Stimulated activated naive CD8-positive, alpha-beta T cell treated with anti-CD3 and anti-CD28 coated beads, Interleukin-15, amount 100 ng/mL, for 72 hours (primary cell): ENCODE measurements around the gene SGIP1.

Source experiments
- ATAC-seq: fragments of 150-1000 bp; cut with Tn5 transposase; 2 replicates; pipeline ENCODE4 v1.10.0; 2021; ENCODE audit warnings: mild to moderate bottlenecking, moderate library complexity
- DNase-seq, 2 donors: peaks; one replicate each; pipeline ENCODE4 v3.0.0; 2021 to 2022
- H3K27ac Mint-ChIP-seq, 2 donors: one replicate each; pipeline ENCODE4 v1.8.0; 2022; ENCODE audit warnings: mild to moderate bottlenecking in 2 of 2, mixed read lengths in 2 of 2, moderate library complexity in 2 of 2
- H3K27me3 Mint-ChIP-seq: one replicate; pipeline ENCODE4 v1.8.0; 2022; ENCODE audit warnings: mixed read lengths
- H3K4me1 Mint-ChIP-seq: one replicate; pipeline ENCODE4 v1.8.0; 2022; ENCODE audit warnings: mild to moderate bottlenecking, mixed read lengths
- H3K4me3 Mint-ChIP-seq, 2 donors: one replicate each; pipeline ENCODE4 v1.8.0; 2022; ENCODE audit warnings: mild to moderate bottlenecking in 2 of 2, mixed read lengths in 2 of 2, moderate library complexity in 1 of 2
- H3K9me3 Mint-ChIP-seq, 2 donors: one replicate each; pipeline ENCODE4 v1.8.0; 2022; ENCODE audit warnings: mixed read lengths in 2 of 2

Gene SGIP1, protein sequence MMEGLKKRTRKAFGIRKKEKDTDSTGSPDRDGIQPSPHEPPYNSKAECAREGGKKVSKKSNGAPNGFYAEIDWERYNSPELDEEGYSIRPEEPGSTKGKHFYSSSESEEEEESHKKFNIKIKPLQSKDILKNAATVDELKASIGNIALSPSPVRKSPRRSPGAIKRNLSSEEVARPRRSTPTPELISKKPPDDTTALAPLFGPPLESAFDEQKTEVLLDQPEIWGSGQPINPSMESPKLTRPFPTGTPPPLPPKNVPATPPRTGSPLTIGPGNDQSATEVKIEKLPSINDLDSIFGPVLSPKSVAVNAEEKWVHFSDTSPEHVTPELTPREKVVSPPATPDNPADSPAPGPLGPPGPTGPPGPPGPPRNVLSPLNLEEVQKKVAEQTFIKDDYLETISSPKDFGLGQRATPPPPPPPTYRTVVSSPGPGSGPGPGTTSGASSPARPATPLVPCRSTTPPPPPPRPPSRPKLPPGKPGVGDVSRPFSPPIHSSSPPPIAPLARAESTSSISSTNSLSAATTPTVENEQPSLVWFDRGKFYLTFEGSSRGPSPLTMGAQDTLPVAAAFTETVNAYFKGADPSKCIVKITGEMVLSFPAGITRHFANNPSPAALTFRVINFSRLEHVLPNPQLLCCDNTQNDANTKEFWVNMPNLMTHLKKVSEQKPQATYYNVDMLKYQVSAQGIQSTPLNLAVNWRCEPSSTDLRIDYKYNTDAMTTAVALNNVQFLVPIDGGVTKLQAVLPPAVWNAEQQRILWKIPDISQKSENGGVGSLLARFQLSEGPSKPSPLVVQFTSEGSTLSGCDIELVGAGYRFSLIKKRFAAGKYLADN

GRCh38 chr1:66533804-66534740 lies at the start of gene SGIP1:
Gene SGIP1 (plus strand): TSS chr1:66534153. CDS start chr1:66534359, 206 bp downstream.
- Mint-ChIP-seq H3K27me3 (peaks cover 49% of the 10 kb centered on the region), H3K9me3 (no peaks in the 10 kb centered on the region), H3K4me3 (peak within 1 kb of the TSS; percentile 79 to 85), H3K27ac (peak within 1 kb of the TSS in 1 of 2 donors; percentile 64), H3K4me1 (peaks cover 19% of the 10 kb centered on the region)
- ATAC-seq (peak; percentile 71), DNase-seq (peak in 1 of 2 donors; percentile 7)

DNA sequence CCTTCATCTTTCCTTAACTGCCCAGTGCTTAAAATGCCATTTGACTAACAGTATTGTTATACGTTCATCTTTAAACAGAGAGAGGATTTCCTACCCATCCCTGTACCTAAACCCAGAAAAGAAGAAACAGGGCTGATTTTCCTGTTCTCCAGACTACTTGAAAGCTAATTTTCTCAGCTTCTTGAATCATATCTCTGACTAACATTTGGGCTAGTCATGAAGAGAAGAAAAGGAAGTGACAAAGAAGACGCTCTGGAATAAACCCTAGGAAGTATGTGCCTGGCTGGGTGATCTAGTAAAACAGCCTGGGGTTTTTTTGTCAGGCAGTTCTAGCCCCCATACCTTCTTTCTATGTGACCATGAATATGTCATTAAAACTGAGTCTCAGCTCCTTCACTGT lies 44.8 kb upstream of the SGIP1 start:
- Mint-ChIP-seq H3K27me3 (no peaks in the 10 kb centered on the region), H3K27ac (no peak overlapping the region), H3K4me3 (no peak overlapping the region), H3K4me1 (no peaks in the 10 kb centered on the region), H3K9me3 (no peaks in the 10 kb centered on the region)
- no peak for ATAC-seq
- no peak for DNase-seq

- ATAC-seq (no peak), DNase-seq (no peak)
- Mint-ChIP-seq H3K4me1 (no peaks in the 10 kb centered on the region), H3K27me3 (no peaks in the 10 kb centered on the region), H3K9me3 (no peaks in the 10 kb centered on the region), H3K27ac (no peak overlapping the region), H3K4me3 (no peak overlapping the region)
These were observed 43.9 kb upstream of the SGIP1 start for GRCh38 chr1:66489972-66490601.

DNA sequence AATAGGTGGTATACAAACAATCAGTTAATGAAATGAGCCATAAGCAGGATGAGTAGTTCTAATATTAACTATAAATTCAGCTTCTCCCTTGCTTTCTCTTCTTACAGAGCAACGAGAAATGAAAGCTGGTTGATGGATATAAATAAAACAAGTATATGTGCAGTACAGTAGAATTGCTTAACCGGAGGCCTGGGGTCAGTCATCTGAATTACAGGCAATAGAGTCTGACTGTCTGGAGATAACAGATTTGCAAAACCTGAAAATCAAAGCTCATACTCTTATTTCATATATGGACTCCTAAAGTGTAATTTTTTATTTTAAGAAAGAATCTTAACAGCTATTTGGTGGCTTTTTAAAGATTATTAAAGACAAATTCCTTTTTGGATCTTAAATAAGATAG lies 43.1 kb upstream of the SGIP1 start:
- Mint-ChIP-seq H3K4me1 (no peaks in the 10 kb centered on the region), H3K4me3 (no peak overlapping the region), H3K27ac (no peak overlapping the region), H3K27me3 (no peaks in the 10 kb centered on the region), H3K9me3 (no peaks in the 10 kb centered on the region)
- ATAC-seq (no peak), DNase-seq (no peak)

DNA sequence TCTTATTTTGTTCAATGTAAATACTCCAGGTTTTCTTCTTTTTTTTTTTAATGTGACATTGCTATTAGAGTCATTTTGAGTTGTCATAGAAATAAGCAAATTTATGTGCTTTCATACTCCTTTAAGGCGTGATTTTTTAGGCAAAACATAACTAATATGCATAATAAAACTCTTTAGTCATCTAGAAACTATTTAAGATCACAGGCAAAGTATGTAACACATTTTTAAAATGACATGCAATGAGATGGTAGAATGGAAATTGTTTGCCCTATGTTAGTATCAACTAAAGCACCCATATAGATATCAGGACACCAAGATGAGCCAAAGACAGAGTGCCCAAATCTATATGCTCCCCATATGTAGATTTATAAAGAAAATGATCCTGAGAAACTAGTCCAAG lies 41.5 kb upstream of the SGIP1 start:
- no peaks in the 10 kb centered on the region for H3K27me3 Mint-ChIP-seq
- H3K4me1 Mint-ChIP-seq, result no peaks in the 10 kb centered on the region
- H3K4me3 Mint-ChIP-seq, result no peak overlapping the region
- H3K9me3 Mint-ChIP-seq, result no peaks in the 10 kb centered on the region
- peak overlapping the region in 1 of 2 donors; percentile 51 for H3K27ac Mint-ChIP-seq
- DNase-seq, result no peak
- ATAC-seq, result no peak

- Mint-ChIP-seq H3K4me3 (no peak overlapping the region), H3K27me3 (peaks cover 2% of the 10 kb centered on the region), H3K9me3 (no peaks in the 10 kb centered on the region), H3K27ac (no peak overlapping the region), H3K4me1 (no peaks in the 10 kb centered on the region)
- no peak for ATAC-seq
- DNase-seq, result no peak
These were observed 40.2 kb upstream of the SGIP1 start for GRCh38 chr1:66493731-66494130.

DNA sequence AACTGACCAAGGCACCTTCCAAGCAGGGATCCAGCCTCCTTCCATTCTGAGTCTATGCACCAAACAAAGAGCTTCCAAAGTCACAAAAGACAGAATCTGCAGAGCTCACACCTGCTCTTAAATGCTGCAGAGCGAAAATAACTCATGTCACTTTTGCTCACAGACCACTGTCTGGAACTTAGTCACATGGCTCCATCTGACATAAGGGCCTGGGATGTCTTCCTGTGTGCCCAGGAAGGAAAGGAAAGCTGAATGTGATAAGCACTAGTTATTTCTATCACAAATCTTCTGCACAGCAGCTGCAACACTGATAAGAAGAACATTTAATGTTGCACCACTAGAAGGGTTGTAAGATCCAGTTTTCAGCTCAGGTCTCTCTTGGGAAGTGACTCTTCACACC lies 39.5 kb upstream of the SGIP1 start:
- no peak overlapping the region for H3K27ac Mint-ChIP-seq
- no peak overlapping the region for H3K4me3 Mint-ChIP-seq

GRCh38 chr1:66495495-66495894 lies 38.5 kb upstream of the SGIP1 start:
- Mint-ChIP-seq H3K27me3 (peaks cover 18% of the 10 kb centered on the region), H3K27ac (no peak overlapping the region), H3K4me1 (no peaks in the 10 kb centered on the region), H3K4me3 (no peak overlapping the region), H3K9me3 (no peaks in the 10 kb centered on the region)
- DNase-seq, result no peak
- ATAC-seq, result no peak

More for the DNA sequence above, 39.5 kb upstream of the SGIP1 start:
- Mint-ChIP-seq H3K27me3 (peaks cover 9% of the 10 kb centered on the region), H3K4me1 (no peaks in the 10 kb centered on the region), H3K9me3 (no peaks in the 10 kb centered on the region)
- ATAC-seq, result no peak
- DNase-seq, result no peak

DNA sequence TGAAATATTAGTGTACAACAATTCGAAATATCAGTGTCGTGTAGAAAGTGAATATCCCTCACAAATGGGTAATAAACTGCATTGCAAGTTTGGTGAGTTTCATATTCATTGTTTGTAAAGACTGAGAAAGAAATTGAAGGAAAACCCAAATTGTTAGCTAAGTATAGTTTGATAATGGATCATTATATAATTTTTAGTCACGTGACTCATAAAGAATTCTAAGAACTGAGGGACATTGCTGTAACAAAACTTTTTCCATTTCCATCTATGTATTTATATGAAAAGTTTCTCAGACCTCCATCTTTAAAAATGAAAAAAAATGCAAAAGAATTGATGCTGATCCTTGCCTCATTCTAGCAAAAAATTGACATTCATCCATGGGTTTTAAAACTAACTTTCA lies 36.0 kb upstream of the SGIP1 start:
- no peak for DNase-seq
- H3K4me1 Mint-ChIP-seq, result no peaks in the 10 kb centered on the region
- peaks cover 18% of the 10 kb centered on the region for H3K27me3 Mint-ChIP-seq
- no peak for ATAC-seq
- no peak overlapping the region for H3K27ac Mint-ChIP-seq
- no peak overlapping the region for H3K4me3 Mint-ChIP-seq
- no peaks in the 10 kb centered on the region for H3K9me3 Mint-ChIP-seq

DNA sequence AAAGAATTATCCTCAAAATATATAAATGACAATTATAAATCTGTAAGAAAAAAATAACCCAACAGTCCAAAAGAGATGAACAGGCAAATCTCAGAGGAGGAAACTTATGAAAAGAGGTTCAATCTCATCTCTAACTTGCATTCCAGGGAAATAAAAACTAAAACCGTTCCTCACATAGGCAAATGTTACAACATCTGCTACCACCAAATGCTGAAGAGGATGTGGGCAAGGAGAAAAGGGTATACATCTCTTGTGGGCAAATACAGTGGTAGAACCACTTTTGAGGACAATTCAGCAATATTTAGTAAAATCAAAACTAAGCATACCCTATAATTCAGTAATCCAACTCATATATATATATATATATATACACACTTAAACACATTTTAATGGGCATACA lies 33.7 kb upstream of the SGIP1 start:
- peaks cover 18% of the 10 kb centered on the region for H3K27me3 Mint-ChIP-seq
- no peak for ATAC-seq
- H3K9me3 Mint-ChIP-seq, result no peaks in the 10 kb centered on the region
- H3K4me1 Mint-ChIP-seq, result no peaks in the 10 kb centered on the region
- H3K4me3 Mint-ChIP-seq, result no peak overlapping the region
- DNase-seq, result no peak
- no peak overlapping the region for H3K27ac Mint-ChIP-seq

DNA sequence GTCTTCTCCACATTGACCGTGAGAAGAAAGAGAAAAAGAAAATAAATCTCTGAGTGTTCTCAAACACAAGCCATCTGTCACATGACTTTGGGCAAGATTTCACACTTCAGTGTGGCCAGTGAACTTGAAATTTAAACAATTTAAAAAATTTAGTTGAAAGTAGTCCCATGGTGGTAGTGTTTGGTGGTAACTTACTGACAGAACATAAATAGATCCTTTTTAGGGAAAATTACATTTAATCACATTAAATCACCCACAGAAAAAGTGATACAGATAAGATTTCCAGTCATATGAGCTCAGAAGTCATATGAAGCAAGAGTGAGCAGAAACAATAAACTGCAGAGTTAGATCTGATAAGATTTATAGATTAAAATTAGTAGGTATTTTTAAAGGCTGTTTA lies 31.9 kb upstream of the SGIP1 start:
- peaks cover 21% of the 10 kb centered on the region for H3K27me3 Mint-ChIP-seq
- no peak overlapping the region for H3K4me3 Mint-ChIP-seq
- no peaks in the 10 kb centered on the region for H3K9me3 Mint-ChIP-seq
- DNase-seq (no peak), ATAC-seq (no peak)
- no peaks in the 10 kb centered on the region for H3K4me1 Mint-ChIP-seq
- H3K27ac Mint-ChIP-seq, result no peak overlapping the region

- peak; percentile 24 to 26 for DNase-seq
- Mint-ChIP-seq H3K27ac (no peak overlapping the region), H3K4me1 (no peaks in the 10 kb centered on the region), H3K27me3 (peaks cover 23% of the 10 kb centered on the region), H3K9me3 (no peaks in the 10 kb centered on the region), H3K4me3 (no peak overlapping the region)
- peak; percentile 69 for ATAC-seq
These were observed 30.0 kb upstream of the SGIP1 start for GRCh38 chr1:66503841-66504470.

- ATAC-seq, result no peak
- H3K27ac Mint-ChIP-seq, result no peak overlapping the region
- H3K9me3 Mint-ChIP-seq, result no peaks in the 10 kb centered on the region
- H3K27me3 Mint-ChIP-seq, result peaks cover 16% of the 10 kb centered on the region
- DNase-seq, result no peak
- no peaks in the 10 kb centered on the region for H3K4me1 Mint-ChIP-seq
- H3K4me3 Mint-ChIP-seq, result no peak overlapping the region
These were observed 28.1 kb upstream of the SGIP1 start for GRCh38 chr1:66505671-66506392.

DNA sequence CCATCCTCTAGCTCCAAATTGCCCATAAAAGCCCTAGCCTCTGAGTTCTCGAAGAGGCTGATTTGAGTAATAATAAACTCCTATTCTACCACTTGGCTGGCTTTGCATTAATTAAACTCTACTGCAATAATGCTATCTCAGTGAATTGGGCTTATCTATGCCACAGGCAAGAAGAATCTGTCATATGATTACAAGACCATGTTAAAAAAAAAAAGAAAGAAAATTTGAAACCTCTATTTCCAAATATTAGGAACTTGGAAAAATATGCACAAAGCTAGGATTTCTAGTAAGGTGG lies 27.6 kb upstream of the SGIP1 start:
- DNase-seq (no peak), ATAC-seq (no peak)
- Mint-ChIP-seq H3K9me3 (no peaks in the 10 kb centered on the region), H3K4me1 (no peaks in the 10 kb centered on the region), H3K27ac (no peak overlapping the region), H3K27me3 (peaks cover 22% of the 10 kb centered on the region), H3K4me3 (no peak overlapping the region)
